Right lung (tissue), 5 donors: ENCODE measurements around the gene CPSF7. TPM values are rescaled to one million over a fixed set of nuclear protein-coding genes. Genes with fewer than 3 reads are reported as not detected.
"Not testable (repeated sequence)": the region's sequence is repeated elsewhere in the genome, so short reads cannot be mapped to it uniquely, and the experiment has no call there.

ENCODE experiments used
- DNase-seq, 2 donors: peaks; one replicate each; pipeline ENCODE4 v3.0.0-alpha.2; 2013
- polyA plus RNA-seq, 5 donors: library from polyadenylated mRNA; unstranded; fragments of 120-200 nt; gene quantifications; one replicate each; pipeline versions ENCODE4 v1.2.1 to v1.2.3, GENCODE V29; 2013; ENCODE audit warnings: inconsistent platforms in 1 of 5, low replicate concordance in 1 of 5; ENCODE audit not compliant: insufficient read length in 5 of 5, insufficient read depth in 1 of 5

Gene CPSF7
- polyA plus RNA-seq, 5 donors: 97.9 to 126 (median 112) TPM

DNA sequence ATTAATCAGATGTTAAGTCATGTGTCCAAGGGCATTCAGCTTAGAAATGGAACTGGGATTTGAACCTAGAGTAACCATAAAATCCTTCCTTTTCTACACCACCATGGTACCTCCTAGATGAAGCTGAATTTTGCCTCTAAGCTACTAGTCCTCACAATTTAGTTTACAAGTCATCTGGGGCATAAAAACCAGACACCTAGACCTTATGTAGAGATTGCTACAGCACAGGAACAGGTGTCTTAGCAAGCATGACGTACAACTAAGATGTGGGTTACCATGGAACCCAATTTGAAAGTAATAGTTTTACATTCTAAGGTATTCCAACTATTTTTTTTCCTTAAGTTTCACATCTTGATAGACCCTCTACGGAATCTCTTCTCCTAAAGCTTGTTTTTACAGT is 28.2 kb downstream of the CPSF7 start:
- no peak for DNase-seq

DNA sequence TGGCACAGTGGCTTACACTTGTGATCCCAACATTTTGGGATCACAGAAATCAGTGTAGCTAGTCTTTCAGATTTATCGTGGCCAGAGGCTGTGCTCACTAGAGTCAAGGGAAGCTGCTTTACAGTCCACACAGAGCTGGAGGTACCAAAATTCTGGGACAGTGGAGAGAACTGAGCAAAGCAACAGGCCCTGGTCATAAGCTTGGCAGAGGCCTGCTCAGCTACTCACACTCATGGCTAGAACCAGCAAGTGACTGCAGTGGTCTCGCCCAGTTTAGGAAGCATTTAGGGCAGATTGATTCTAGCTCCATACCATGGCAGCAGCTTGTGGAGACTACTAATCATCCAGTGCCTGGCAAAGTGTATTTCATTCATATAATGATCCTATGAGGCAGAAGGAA is 28.6 kb downstream of the CPSF7 start:
- DNase-seq: no peak

DNA sequence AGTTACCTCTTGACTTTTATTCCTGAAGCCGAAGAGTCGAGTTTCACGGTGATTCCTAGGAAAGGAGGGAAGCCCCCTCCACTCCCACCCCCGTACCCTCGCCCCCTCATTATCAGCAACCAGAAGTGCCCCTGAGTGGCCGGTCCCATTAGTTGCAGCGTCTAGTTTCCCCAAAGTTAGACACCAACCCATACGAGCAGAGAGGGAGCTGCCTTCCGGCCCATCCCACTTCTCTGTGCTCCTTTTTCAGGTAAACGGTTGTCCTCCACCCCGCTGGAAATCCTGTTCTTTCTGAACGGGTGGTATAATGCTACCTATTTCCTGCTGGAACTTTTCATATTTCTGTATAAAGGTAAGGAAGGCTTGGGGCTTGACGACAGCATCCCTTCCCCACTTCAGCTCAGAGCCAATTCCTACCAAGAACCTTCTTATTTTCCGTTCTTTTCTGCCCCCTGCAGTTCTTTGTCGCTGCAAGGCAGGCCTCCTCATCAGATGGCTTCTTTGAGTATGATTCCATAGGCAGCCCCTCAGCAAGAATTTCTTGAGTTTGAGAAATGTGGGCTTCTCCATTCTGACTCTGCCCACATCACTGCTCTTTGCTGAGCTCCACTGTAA is 36.7 kb downstream of the CPSF7 start:
- peak in 1 of 2 donors; percentile 12 for DNase-seq

DNA sequence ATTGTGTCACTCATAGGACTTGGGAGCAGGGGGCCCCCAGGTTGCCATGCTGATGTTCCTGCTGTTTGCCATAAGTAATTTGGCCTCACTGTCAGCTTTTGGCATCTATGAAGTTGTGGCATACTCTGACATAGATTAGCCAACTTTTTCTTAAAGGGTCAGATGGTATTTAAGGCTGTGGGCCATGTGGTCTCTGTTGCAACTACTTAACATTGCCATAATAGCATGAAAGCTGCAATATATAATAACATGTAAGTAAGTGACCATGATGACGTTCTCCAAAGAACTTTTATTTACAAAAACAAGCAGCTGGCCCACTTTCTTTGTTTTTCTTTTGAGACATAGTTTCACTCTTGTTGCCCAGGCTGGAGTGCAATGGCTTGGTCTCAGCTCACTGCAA is 39.6 kb downstream of the CPSF7 start:
- no peak for DNase-seq

DNA sequence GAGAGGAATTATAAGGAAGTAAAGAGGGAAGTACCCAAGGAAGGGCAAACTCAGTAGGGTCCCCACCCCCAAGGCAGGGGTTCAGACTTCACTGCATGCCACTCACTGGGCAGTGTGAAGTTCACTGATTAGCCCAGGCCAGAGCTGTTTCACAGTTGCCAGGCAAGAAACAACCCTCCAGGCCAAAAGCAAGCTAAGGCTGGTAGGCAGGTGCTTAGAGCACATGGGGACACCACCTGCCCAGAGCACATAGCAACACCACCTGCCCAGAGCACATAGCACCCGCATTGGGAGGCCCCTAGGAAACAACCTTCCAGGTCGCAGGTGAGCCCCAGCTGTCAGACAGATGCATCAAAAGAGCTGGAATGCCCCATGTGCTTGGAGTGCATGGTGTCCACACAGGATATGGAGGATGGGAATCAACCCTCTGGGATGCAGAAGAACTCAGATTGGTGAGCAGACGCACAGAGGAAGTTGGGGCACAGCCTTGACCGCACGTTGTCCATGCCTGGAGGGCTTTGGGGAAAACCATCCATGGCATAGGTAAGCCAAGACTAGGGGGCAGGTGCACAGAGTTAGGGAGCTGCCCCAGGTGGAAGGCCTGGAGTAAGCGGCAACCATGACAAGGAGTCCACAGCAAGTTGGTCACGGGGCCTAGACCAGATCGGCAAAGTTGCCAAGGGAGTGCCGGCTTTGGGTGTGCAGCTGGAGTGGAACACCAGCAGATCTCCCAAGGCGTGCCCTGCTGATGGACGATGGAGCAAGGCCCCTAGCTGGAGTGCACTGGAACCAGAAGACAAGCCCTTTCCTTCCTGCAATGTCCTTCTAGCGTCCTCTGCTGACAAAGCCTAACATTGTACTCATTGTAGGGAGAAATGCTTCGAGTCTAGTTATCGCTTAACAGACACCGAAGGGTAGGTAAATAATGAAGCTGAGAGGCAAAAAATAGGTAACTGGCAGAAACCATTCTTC is 45.2 kb downstream of the CPSF7 start:
- no peak for DNase-seq

DNA sequence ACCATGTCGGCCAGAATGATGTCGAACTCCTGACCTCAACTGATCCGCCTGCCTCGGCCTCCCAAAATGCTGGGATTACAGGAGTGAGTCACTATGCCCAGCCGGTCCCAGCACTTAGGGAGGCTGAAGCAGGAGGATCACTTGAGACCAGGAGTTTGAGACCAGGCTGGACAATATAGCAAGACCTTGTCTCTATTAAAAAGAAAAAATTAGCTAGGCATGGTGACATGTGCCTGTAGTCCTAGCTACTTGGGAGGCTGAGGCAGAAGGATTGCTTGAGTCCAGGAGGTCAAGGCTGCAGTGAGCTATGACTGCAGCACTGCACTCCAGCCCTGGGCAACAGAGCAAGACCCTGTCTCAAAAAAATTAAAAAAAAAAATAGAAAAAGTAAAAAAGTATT is 45.9 kb downstream of the CPSF7 start:
- not testable (repeated sequence) for DNase-seq

DNA sequence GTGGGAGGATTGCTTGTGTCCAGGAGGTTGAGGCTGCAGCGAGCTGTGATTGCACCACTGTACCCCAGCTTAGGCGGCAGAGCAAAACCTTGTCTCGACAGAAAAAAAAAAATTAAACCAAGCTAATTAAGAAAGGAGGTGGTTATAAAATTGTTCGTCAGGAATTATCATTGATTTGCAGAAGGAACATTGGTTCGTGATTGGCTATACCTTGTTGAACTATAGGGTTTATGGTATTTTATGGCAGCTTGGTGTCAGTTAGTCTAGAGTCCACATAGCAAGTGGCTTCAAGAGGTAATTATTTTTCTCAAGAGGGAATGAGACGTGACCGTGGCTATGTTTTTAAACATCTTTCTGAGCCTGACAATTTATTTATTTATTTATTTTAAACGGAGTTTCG is 48.9 kb downstream of the CPSF7 start:
- DNase-seq: no peak

DNA sequence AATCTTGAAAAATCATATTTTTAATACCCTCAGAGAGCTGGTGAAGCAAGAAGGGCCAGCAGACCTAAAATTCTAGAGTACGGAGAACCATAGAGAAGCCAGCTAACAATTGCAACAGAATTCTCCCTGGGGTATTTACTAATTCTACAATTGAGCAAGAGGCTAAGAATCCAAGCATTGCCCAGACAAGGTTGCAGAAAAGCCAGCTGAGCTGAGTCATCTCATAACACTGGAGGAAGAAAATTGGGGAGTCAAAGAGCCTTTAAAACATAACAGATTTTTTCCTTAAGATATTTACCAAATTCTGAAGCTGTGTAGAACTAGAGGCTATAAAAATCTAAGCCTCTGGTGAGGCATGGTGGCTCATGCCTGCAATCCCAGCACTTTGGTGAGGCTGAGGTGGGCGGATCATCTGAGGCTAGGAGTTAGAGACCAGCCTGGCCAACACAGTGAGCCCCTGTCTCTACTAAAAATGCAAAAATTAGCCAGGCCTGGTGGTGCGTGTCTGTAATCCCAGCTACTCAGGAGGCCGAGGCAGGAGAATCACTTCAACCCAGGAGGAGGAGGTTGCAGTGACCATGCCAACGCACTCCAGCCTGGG is 51.0 kb downstream of the CPSF7 start:
- DNase-seq: no peak

DNA sequence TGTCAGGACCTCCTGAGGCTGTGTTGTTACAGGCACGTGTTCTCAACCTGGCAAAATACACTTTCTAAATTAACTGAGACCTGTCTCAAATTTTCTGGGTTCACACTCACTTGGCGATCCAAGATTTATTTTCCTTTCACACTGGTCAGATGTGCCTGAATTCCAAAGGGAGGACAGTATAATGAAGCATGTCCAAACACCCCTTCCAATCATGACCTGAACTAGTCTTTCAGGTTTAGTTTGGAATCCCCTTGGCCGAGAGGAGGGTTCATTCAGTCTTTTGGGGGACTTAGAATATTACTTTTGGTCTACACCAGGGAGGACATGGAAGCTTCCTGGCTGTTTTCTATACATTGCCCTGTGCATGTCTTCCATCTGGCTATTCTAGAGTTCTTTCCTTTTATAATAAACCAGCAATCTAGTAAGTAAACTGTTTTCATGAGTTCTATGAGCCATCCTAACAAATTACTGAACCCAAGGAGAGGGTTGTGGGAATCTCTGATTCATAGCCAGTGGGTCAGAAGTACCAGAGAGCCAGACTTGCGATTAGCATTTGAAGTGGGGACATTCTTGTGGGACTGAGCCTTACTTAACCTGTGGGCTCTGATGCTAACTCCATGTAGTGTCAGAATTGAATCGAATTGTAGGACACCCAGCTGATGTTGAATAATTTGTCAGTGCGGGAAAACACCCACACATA is 52.2 kb downstream of the CPSF7 start:
- DNase-seq: no peak

DNA sequence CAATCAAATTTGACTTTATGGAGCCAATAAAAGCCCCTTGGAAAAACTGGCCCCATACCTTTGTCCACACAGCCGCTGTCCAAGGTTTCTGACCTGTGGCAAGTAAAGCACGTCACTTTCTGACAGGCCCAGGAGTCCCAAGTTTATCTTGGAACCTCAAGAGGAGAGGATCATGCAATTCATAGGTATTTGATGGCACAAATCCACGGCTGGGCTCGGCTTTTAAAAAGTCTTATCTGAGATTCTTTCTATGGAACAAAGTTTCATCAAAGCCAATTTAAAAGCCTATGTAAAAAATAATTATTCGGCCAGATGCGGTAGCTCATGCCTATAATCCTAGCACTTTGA is 54.0 kb downstream of the CPSF7 start:
- no peak for DNase-seq

DNA sequence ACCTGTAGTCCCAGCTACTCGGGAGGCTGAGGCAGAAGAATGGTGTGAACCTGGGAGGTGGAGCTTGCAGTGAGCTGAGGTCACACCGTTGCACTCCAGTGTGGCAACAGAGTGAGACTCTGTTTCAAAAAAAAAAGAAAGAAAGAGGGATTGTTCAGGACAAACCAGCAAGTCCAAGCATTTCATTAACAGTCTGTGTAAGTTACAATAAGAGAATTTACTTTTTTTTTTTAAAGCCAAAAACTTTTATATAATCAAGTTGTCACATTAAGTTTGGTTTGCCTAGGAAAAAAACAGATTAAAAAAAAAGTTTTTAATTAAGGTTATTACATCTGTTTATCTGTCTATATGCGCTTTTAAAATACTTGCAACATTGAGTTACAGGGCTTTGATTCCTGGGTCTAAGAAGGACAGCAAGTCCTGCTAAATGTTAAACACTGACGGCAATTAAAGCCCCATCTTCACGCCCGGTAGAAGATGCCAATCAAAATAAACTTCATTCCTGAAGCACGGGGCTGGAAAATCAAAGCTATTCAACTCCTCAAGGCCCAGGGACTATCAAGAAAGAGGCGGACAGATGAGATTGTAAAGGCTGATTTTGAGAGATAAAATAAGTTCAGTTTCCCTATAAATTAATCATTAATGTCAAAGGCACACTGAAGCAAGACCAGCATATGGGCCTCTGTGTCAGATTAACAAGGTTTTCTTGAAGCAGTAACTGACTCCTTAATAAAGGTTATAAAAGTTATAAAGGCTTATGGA is 56.9 kb downstream of the CPSF7 start:
- no peak for DNase-seq

DNA sequence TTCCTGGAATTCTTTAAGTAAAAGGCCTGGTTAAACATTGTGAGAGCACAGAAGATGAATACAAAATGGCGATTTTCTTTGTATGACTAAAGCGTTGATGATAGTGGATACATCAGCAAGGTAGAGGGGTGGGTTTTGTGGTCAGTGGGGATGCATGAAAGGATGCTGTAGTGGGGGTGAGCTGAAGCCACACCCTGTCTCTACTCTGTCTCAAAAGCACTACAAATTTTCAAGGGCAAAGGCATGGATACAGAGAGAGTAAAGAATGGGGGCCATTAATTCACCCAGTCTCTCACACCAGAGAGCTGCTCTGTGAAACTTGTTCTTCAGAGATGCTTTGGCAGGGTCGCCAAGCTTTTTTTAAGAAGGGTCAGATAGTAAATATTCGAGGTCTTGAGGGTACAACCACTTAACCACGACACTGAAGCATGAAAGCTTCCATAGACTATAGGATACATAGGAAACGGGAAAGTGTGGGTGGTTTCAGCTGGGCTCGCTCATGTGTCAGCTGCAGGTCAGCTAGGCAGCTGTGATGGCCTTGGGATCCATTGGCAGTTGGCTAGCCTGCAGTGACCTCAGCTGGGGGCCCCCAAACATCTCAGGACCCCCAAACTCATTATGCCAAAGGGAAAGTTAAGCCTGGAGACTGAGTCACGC is 59.3 kb downstream of the CPSF7 start:
- no peak for DNase-seq

DNA sequence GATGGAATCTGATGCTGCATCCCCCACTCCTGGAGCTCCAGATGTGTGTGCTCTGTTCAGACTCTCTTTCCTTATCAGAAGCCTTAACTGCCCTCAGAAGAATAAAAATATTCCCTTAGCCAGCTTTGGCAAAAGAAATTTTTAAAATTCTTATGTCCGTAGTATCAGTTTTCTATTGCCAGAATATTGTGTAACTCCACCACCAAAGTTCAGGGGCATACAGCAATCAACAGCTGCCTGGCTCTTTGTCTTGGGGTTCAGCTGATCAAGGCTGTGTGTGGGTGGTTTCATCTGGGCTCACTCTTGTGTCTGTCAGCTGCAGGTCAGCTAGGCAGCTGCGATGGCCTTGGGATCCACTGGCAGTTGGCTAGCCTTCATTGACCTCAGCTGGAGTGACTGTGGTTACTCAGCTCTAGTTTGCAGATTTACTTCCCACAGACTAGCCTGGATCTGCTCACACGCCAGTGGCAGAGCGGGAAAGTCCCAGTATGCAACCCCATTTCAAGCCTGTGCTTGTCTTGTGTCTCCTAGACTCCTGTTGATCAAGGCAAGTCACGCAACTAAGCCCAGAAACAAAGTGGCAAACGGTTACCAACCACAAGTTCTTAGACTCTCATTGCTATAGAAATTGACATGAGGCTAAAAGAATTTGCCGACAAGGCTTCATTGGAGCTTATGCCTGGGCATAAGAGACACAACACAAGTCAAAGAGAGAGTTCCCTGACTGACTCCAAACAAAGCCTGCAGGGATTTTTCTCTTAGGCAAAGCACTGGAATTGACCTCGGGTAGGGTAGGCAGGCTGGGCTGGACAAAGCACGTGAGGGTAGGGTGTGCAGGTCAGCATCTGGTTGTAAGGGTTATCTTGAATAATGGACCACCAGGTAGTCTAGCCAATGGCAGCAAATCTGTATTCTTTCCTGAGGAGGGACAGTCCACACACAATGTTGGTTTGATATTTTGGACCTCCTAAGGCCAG is 60.1 kb downstream of the CPSF7 start:
- DNase-seq: peak in 1 of 2 donors; percentile 54

DNA sequence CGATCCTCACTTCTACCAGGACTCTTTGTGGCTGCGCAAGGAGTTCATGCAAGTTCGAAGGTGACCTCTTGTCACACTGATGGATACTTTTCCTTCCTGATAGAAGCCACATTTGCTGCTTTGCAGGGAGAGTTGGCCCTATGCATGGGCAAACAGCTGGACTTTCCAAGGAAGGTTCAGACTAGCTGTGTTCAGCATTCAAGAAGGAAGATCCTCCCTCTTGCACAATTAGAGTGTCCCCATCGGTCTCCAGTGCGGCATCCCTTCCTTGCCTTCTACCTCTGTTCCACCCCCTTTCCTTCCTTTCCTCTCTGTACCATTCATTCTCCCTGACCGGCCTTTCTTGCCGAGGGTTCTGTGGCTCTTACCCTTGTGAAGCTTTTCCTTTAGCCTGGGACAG is 61.1 kb downstream of the CPSF7 start:
- no peak for DNase-seq

DNA sequence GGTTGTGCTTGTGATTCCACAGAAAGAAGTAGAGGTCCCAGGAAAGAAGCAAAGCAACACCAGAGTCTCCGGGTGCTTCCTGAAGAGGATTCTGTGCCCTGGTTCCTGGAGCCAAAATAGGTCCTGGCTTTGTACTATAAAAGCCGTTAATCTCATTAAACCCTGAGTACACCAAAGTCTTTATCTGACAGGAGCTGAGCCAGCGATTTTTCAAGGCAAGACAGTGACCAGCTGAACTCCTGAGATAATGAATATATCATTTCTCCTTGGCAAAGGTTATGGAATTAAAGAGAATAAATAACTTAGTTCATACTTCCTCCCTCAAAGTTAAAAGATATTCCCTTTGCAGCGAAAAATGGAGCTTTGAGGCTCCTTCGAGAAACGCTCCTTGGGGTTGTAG is 62.4 kb downstream of the CPSF7 start:
- no peak for DNase-seq

DNA sequence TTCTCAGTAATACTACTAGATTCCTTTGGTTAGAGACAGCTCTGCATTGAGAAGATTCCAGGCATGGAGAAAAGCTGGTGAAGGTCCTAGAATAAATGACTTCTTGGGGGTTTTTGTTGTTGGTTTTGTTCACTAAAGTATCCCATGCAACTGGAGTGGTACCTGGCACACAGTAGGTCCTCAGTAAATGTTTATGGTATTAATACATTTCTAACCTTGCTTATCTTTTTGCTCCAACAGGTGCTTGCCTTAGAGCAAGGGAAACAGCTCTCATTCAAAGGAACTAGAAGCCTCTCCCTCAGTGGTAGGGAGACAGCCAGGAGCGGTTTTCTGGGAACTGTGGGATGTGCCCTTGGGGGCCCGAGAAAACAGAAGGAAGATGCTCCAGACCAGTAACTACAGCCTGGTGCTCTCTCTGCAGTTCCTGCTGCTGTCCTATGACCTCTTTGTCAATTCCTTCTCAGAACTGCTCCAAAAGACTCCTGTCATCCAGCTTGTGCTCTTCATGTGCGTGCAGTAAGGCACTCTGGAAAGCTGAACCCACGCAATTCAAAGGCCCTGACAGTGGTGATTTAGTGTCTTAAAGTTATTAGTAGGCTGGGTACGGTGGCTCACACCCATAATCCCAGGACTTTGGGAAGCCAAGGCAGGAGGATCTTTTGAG is 65.6 kb downstream of the CPSF7 start:
- no peak for DNase-seq

DNA sequence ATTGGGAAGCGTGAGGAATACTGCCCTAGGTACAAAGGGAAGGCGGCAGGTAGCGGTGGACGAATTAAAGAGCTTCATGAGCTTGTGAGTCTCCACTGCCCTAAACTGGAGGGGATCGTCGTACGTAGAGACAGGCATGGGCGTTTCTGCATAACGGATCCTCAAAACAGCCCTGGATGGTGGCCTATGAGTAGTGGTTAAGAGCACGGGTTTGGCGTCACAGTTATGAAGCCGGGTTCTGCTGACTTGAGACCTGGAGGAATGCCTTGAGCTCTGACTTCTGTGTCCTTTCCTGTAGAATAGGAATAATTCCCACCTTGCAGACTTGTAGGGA is 67.3 kb downstream of the CPSF7 start:
- DNase-seq: no peak

DNA sequence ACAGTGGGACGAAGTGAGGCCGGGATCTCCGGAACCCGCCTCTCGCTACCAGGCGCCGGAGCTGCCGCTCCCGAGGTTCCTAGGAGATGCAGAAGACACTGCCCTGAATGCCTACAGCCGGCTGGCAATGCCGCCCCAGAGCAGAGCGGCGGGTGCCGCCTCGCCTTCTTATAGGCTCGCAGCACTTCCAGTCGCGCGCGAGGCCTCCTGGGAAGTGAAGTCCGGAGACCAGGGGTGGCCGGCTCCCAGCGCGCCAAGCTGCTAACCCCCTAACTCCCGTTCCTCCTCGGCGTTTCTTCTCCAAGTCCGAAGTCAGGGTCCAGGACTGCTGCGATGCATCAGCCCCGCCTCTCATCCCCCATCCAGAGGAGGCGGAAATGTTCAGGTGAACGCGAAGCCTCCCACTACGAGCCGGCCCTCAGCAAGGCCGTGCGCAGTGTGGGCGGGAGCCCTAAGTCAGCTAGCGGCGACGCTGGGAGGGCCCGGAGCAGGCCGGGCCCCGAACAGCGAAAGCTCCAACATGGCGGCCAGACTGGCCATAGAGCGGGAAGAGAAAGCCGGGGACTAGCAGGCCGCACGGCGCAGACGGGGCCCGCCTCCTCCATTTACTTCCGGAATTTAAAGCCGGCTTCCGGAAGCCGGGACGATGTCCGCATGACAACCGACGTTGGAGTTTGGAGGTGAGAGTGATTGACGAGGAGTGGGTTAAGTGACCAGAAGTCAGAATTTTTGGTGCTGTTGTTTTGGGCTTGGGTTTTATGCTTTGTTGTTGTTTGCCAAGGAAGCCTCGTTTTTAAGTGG is 67.8 kb downstream of the CPSF7 start, which contains the start of the genes CYB561A3 and TMEM138:
CYB561A3 (minus strand) TSS at position 142 of the 801 bp plus-strand sequence. CDS start 5,169 bp downstream, outside the sequence.
TMEM138 (plus strand) TSS at position 634 of the 801 bp plus-strand sequence. CDS start 2,017 bp downstream, outside the sequence.
- DNase-seq: peak; percentile 90 to 91
